CD14-positive monocyte (primary cell): ENCODE measurements around the gene PKMYT1. TPM values are rescaled to one million over a fixed set of nuclear protein-coding genes. Genes with fewer than 3 reads are reported as not detected.
A peak's percentile ranks its signal among the peaks of the same experiment; 100 is the strongest.

Experiments
- DNase-seq, 3 donors: peaks; one replicate each; pipeline ENCODE4 v3.0.0-alpha.2; 2011 to 2022
- H2AFZ ChIP-seq: 2 replicates; pipeline ENCODE4 v1.6.0; 2012; ENCODE audit warnings: mild to moderate bottlenecking, low read depth, low read length, inconsistent platforms; ENCODE audit not compliant: insufficient read depth, poor library complexity, severe bottlenecking
- H3K27ac ChIP-seq, 2 donors: 1 replicate in 1 of 2; 2 replicates in 1 of 2; pipeline ENCODE4 v1.5.1; 2012 to 2013; ENCODE audit warnings: low read length in 2 of 2, control low read depth in 1 of 2, inconsistent platforms in 1 of 2, low read depth in 1 of 2, mild to moderate bottlenecking in 1 of 2
- H3K27me3 ChIP-seq, 2 donors: one replicate each; pipeline versions ENCODE4 v1.6.0 to v1.6.1; 2011 to 2013; ENCODE audit warnings: low read length in 2 of 2; ENCODE audit not compliant: control insufficient read depth in 2 of 2, insufficient read depth in 2 of 2
- H3K36me3 ChIP-seq, 2 donors: replicated peaks in 1 of 2; 1 replicate in 1 of 2; 2 replicates in 1 of 2; pipeline versions ENCODE4 v1.5.1 to v1.6.1; 2012 to 2013; ENCODE audit warnings: low read length in 2 of 2, control low read depth in 1 of 2, inconsistent platforms in 1 of 2, mild to moderate bottlenecking in 1 of 2; ENCODE audit not compliant: insufficient read depth in 2 of 2, control insufficient read depth in 1 of 2
- H3K4me1 ChIP-seq, 2 donors: 1 replicate in 1 of 2; 2 replicates in 1 of 2; pipeline versions ENCODE4 v1.5.1 to v1.6.1; 2012 to 2013; ENCODE audit warnings: low read length in 2 of 2, control low read depth in 1 of 2, inconsistent platforms in 1 of 2, mild to moderate bottlenecking in 1 of 2, moderate library complexity in 1 of 2; ENCODE audit not compliant: insufficient read depth in 2 of 2, control insufficient read depth in 1 of 2
- H3K4me2 ChIP-seq: replicated peaks from 2 replicates; pipeline ENCODE3; 2012; ENCODE audit warnings: low read length, moderate library complexity, mild to moderate bottlenecking; ENCODE audit not compliant: poor library complexity, severe bottlenecking; ENCODE audit errors: extremely low read depth
- H3K4me3 ChIP-seq, 3 experiments: fragments of 200-600 bp in 1 of 3; sonication (generic) in 1 of 3; replicated peaks in 1 of 3; 1 replicate in 2 of 3; 2 replicates in 1 of 3; pipeline ENCODE4 v1.5.1; 2011 to 2013; ENCODE audit warnings: low read length in 3 of 3, mild to moderate bottlenecking in 3 of 3, control low read depth in 2 of 3, low read depth in 2 of 3, inconsistent platforms in 1 of 3, moderate library complexity in 1 of 3
- H3K79me2 ChIP-seq: 2 replicates; pipeline ENCODE4 v1.6.0; 2012; ENCODE audit warnings: mild to moderate bottlenecking, control low read depth, inconsistent platforms, low read length, moderate library complexity; ENCODE audit not compliant: insufficient read depth
- H3K9ac ChIP-seq: 2 replicates; pipeline ENCODE4 v1.6.0; 2017; ENCODE audit warnings: low read length, mild to moderate bottlenecking; ENCODE audit not compliant: insufficient read depth, poor library complexity, severe bottlenecking
- H3K9me3 ChIP-seq, 2 donors: replicated peaks in 1 of 2; 1 replicate in 1 of 2; 2 replicates in 1 of 2; pipeline versions ENCODE4 v1.5.1 to v1.6.1; 2012 to 2013; ENCODE audit warnings: low read length in 2 of 2, control low read depth in 1 of 2; ENCODE audit not compliant: control insufficient read depth in 1 of 2, insufficient read depth in 1 of 2
- H4K20me1 ChIP-seq: 2 replicates; pipeline ENCODE4 v1.6.0; 2012; ENCODE audit warnings: mild to moderate bottlenecking, low read length, control low read depth, moderate library complexity; ENCODE audit not compliant: insufficient read depth
- H3K27ac Mint-ChIP-seq, 7 donors: one replicate each; pipeline ENCODE4 v1.8.0; 2020; ENCODE audit warnings: mild to moderate bottlenecking in 7 of 7, mixed read lengths in 7 of 7, moderate library complexity in 6 of 7, inconsistent platforms in 2 of 7
- H3K27me3 Mint-ChIP-seq, 3 donors: one replicate each; pipeline ENCODE4 v1.8.0; 2021 to 2022; ENCODE audit warnings: low read depth in 3 of 3, mild to moderate bottlenecking in 3 of 3, mixed read lengths in 3 of 3, moderate library complexity in 3 of 3, inconsistent platforms in 1 of 3
- H3K36me3 Mint-ChIP-seq, 2 donors: one replicate each; pipeline ENCODE4 v1.8.0; 2020; ENCODE audit warnings: mixed read lengths in 2 of 2, inconsistent platforms in 1 of 2, mild to moderate bottlenecking in 1 of 2
- H3K4me1 Mint-ChIP-seq: one replicate; pipeline ENCODE4 v1.8.0; 2020; ENCODE audit warnings: mild to moderate bottlenecking, mixed read lengths
- H3K4me3 Mint-ChIP-seq, 2 donors: one replicate each; pipeline ENCODE4 v1.8.0; 2020; ENCODE audit warnings: mild to moderate bottlenecking in 2 of 2, mixed read lengths in 2 of 2, moderate library complexity in 1 of 2
- H3K9me3 Mint-ChIP-seq, 7 donors: one replicate each; pipeline ENCODE4 v1.8.0; 2020 to 2022; ENCODE audit warnings: mixed read lengths in 7 of 7, mild to moderate bottlenecking in 6 of 7, moderate library complexity in 6 of 7, inconsistent platforms in 2 of 7
- WGBS: methylation state at CpG from one replicate; pipeline ENCODE4 v1.1.5; 2013; ENCODE audit warnings: missing lambda C conversion rate; ENCODE audit not compliant: insufficient coverage; 5-methylcytosine and 5-hydroxymethylcytosine counted together
- intact Hi-C, 2 donors: fragments of 100-400 bp; cut with micrococcal nuclease; formaldehyde crosslinking; loops; one replicate each; pipeline versions ENCODE4 v1.15.0 to v1.15.1; 2023
- polyA plus RNA-seq, 3 donors: library from polyadenylated mRNA; depleted of rRNA in 1 of 3; unstranded in 2 of 3; stranded (reverse) in 1 of 3; fragments of 300-500 nt in 2 of 3; fragments of >200 nt in 1 of 3; fragmentation: Illumina TruSeq in 2 of 3; gene quantifications; 1 replicate in 2 of 3; 2 replicates in 1 of 3; pipeline ENCODE4 v1.2.3, GENCODE V29; 2012 to 2021
- TF ChIP-seq, protein P1 (sequence below): fragments of 200-600 bp; IDR thresholded peaks from one replicate; pipeline ENCODE4 v1.8.0; 2022; ENCODE audit warnings: antibody characterized with exemption, mild to moderate bottlenecking

Gene PKMYT1
- polyA plus RNA-seq, 3 donors = 0.39 to 3.2 (median 3.0) TPM

DNA sequence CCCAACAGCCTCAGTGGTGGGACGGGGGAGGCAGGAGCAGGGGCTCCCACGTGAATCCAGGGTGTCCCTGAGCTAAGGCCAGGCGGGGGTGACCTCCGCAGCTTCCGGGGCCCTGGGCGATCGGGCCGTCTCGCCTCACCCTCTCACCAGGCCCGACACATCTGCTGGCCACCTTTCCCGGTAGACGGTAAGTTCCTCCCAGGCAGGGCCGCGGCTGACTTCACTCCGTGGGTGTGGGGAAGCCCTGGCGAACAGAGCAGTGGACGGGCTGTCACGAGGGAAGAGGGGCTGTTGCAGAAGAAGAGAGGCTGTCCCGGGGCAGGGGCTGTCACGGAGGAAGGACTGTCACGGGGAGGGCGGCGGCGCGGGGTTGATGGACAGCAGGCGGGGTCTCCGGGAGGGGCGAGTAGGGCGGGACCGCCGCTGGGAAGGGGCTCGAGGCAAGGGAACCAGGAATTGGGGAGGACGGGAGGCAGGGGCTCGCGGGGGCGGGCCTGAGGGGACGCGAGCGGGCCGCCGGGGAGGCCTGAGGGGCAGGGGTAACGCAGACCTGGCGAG is 498 bp downstream of the PKMYT1 start:
- Histone ChIP-seq H3K4me1 (peaks cover 22 to 29% of the 10 kb centered on the region in 2 donors), H3K4me2 (peak overlapping the region; percentile 99), H3K36me3 (peaks cover 3 to 5% of the 10 kb centered on the region in 2 donors), H3K9me3 (no peaks in the 10 kb centered on the region), H3K9ac (peak overlapping the region; percentile 89), H3K79me2 (peaks cover 11% of the 10 kb centered on the region), H3K27ac (no peak overlapping the region), H3K4me3 (peak overlapping the region; percentile 65 to 92 (median 86)), H2AFZ (peak overlapping the region; percentile 83), H3K27me3 (no peaks in the 10 kb centered on the region), H4K20me1 (no peaks in the 10 kb centered on the region)
- Mint-ChIP-seq H3K4me3 (peak overlapping the region; percentile 65 to 72), H3K36me3 (peaks cover 0 to 10% of the 10 kb centered on the region in 2 donors), H3K9me3 (no peaks in the 10 kb centered on the region), H3K4me1 (peaks cover 28% of the 10 kb centered on the region), H3K27ac (peak overlapping the region in 2 of 7 donors; percentile 41 to 68), H3K27me3 (peaks cover 2 to 8% (median 3%) of the 10 kb centered on the region in 3 donors)
- DNase-seq = peak in 1 of 3 donors; percentile 46
- intact Hi-C loops = no loop called here
- 13% methylated on average over 42 of the region's 43 CpGs for WGBS
- TF ChIP-seq, protein P1, sequence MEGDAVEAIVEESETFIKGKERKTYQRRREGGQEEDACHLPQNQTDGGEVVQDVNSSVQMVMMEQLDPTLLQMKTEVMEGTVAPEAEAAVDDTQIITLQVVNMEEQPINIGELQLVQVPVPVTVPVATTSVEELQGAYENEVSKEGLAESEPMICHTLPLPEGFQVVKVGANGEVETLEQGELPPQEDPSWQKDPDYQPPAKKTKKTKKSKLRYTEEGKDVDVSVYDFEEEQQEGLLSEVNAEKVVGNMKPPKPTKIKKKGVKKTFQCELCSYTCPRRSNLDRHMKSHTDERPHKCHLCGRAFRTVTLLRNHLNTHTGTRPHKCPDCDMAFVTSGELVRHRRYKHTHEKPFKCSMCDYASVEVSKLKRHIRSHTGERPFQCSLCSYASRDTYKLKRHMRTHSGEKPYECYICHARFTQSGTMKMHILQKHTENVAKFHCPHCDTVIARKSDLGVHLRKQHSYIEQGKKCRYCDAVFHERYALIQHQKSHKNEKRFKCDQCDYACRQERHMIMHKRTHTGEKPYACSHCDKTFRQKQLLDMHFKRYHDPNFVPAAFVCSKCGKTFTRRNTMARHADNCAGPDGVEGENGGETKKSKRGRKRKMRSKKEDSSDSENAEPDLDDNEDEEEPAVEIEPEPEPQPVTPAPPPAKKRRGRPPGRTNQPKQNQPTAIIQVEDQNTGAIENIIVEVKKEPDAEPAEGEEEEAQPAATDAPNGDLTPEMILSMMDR = no peak

DNA sequence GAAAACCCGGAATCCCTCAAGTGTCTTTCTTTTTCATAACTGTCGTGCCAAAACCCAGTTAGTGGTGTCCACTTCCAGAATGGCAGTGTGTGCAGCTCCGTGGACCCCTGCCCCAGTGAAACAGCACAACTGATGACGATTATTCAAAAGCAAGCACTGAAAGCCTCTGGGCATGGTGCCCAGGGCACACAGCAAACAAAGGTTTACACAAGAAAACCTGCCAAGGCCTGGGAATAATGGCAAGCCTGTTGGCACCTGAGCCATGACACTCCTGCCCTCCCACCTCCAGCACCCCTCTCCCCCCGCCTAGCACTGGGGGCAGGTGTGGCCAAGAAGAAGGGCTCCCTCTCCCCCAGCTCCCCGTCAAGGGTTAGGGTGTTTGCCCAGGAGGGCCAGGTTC is 2.8 kb downstream of the PKMYT1 start:
- H3K4me2 ChIP-seq = no peak overlapping the region
- Mint-ChIP-seq H3K4me1 (peaks cover 25% of the 10 kb centered on the region), H3K9me3 (no peaks in the 10 kb centered on the region), H3K4me3 (no peak overlapping the region), H3K27me3 (peaks cover 0 to 3% (median 1%) of the 10 kb centered on the region in 3 donors), H3K27ac (no peak overlapping the region), H3K36me3 (peaks cover 4 to 20% of the 10 kb centered on the region in 2 donors)
- H3K36me3 ChIP-seq = peaks cover 16 to 23% of the 10 kb centered on the region in 2 donors
- no peaks in the 10 kb centered on the region for H3K9me3 ChIP-seq
- H3K27ac ChIP-seq = no peak overlapping the region
- no peak for DNase-seq
- no peak overlapping the region for H3K4me3 ChIP-seq
- H3K4me1 ChIP-seq = peaks cover 18 to 21% of the 10 kb centered on the region in 2 donors
- H2AFZ ChIP-seq = no peak overlapping the region
- TF ChIP-seq, protein P1 = no peak
- no peaks in the 10 kb centered on the region for H3K27me3 ChIP-seq
- 97% methylated on average over 4 of the region's 6 CpGs for WGBS
- intact Hi-C loops = no loop called here
- no peak overlapping the region for H3K9ac ChIP-seq
- peaks cover 1% of the 10 kb centered on the region for H4K20me1 ChIP-seq
- H3K79me2 ChIP-seq = peaks cover 11% of the 10 kb centered on the region
